Stimulated activated CD8-positive, alpha-beta memory T cell treated with anti-CD3 and anti-CD28 coated beads, Interleukin-4, amount 100 ng/mL, for 24 hours (primary cell): ENCODE data around the gene FRMPD1.

Source experiments
- DNase-seq: peaks from one replicate; pipeline ENCODE4 v3.0.0-alpha.2; 2020; ENCODE audit warnings: low read depth

FRMPD1 gene

DNA sequence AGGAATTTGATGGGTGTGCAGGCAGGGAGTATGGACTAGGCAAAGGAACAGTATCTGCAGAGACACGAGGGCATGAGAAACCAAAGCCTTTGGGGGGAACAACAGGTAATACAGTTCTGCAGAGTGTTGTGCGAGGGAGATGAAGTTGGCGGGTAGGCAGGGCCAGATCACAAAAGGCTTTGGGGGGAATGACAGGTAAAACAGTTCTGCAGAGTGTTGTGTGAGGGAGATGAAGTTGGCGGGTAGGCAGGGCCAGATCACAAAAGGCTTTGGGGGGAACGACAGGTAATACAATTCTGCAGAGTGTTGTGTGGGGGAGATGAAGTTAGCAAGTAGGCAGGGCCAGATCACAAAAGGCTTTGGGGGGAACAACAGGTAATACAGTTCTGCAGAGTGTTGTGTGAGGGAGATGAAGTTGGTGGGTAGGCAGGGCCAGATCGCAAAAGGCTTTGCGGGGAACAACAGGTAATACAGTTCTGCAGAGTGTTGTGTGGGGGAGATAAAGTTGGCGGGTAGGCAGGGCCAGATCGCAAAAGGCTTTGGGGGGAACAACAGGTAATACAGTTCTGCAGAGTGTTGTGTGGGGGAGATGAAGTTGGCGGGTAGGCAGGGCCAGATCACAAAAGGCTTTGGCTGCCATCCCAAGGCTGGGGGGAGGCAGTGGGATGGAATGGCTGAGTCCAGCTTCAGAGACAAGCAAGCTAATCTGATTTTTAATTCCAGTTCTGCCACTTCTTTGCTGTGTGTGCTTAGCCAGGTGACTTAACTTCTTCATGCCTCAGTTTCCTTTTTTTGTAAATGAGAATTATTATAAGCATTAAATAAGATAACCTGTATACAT is 33.0 kb downstream of the FRMPD1 start:
- DNase-seq = no peak

DNA sequence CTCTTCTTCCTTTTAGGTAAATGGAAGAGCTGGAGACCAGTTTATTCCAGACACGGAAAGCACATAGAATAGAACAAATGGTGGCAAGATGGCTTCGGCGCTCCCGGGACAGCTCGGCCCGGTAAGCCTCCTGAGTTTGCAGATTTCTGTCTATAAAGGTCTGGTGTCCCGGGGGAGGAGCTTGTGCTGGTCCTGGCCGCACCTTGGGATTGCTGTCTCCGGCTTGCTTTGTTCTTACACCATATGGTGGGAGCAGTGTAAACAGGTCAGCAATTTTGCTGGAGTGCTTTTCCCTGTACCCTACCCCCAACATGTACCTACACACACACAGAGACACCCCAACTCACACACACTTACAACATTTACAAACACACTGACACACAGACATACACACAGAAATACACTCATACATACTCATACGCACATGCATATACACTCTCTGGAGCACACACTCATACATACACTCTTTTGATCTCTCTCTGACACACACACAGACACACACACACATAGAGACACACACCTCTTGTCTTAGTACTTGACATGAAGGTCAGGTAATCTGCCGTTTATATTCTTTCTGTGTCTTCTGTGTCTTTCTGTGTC is 42.0 kb downstream of the FRMPD1 start:
- no peak for DNase-seq

DNA sequence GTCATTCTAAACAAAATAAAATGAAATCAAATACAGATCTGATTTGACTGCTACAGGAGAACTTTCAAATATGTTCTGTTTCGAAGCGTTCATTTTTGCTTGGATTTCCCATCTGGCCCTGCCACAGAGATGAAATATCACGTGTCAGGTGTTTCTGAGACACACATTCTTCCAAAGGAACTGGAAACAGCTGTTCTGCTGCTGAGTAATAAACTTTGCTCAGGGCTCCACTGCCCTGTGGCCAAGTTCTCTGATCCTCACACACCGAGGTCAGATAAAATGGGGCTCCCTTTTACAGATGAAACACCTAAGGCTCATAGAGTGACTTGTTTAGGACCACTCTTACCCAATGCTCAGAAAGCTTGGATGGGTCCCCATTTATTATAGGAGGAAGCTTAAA is 42.5 kb downstream of the FRMPD1 start:
- DNase-seq = no peak

DNA sequence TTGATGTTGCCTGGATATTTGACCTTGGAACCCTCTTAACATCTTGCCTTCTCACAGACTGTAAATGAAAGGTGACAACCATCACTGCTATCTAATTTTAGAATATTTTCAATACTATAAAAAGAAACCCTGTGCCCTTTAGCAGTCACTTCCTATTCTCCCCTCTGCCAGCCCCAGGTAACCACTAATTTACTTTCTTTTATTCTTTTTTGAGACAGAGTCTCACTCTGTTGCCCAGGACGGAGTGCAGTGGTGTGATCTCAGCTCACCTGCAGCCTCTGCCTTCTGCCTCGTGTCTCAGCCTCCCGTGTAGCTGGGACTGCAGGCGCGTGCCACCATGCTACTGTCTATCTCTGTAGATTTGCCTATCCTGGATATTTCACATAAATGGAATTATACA is 43.6 kb downstream of the FRMPD1 start:
- DNase-seq = no peak

DNA sequence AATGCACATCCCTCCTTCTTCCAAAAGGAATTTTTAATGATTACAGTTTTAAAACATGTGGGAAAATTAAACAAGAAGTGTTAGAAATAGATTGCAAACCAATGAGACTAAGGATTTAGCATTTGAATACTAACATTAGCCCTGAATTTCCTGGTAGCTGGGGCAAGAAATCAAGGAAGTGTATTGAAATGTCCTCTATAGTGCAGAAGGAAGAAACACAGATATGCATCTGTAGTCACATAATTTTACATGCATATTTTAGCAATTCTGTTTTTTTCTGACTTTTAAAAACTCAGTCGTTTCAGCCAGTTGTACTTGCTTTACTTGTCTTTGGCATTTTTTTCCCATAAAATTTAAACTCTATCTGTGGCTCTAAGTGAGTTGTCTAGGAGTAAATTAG is 45.8 kb downstream of the FRMPD1 start:
- no peak for DNase-seq

DNA sequence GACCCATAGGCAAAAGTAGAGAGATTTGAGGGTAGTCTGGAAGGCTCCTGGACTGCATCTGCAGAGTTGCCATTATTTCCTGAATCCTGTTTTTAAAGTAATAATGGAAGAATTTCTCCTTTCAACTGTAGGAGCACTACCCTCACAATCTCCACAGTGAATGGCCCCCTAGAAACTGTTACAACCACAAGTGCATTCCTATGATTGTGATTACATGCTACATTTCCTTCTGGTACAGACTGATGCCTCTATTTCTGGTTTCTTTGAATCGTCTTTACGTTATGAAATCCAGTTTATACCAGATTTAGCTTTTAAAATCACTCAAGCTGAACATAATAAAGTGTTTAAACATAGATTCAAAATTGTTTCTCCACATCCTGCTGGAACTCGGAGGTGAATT is 49.4 kb downstream of the FRMPD1 start:
- DNase-seq = no peak

DNA sequence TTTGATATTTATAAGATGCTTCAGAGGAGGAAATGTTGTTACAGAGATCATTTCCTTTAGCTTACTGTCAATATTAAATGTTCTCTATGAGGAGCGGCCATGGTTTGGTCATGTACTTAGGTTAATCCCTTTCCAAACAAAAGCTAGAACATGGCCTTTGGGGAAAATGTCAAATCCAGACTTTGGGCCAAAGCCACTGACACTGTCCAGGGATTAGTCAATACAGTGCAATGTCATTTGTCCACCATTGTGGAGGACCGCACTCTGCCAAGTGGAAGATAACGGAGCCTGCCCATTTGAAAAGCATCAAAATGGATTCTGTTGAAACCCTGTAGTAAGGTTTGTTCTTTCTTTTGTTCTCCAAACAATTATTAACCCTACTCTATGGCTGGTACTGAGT is 50.1 kb downstream of the FRMPD1 start:
- DNase-seq = no peak

DNA sequence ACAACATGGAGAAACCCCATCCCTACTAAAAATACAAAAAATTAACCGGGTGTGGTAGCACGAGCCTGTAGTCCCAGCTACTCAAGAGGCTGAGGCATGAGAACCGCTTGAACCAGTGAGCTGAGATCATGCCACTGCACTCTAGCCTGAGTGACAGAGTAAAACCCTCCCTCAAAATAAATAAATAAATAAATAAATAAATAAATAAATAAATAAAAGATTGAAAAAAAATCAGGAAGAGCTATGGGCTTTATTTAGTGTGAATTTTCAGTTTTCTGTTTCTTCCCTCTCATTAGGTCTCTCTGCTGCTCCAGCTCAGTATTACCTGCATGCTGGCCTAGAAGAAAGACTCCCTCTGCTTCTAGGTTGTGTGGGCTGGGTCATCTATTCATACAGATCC is 55.0 kb downstream of the FRMPD1 start:
- no peak for DNase-seq

DNA sequence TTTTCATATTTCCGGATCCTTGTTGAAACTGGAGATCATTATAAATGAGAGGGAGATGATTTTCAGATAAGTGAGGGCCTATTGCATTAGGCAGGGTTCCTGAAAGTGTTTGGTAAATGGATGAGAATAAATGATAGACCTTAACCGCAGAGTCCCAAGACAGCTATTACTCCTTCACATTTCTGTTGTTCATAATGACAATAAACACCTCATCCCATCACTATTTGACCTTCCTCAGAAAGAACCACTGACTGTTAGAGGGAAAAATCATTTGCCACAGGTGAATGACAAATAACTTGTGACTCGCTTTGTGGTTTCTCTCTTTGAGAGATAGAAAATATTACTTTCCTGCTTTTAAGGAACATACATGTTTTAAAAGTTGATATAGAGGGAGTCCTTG is 55.5 kb downstream of the FRMPD1 start:
- DNase-seq = no peak

DNA sequence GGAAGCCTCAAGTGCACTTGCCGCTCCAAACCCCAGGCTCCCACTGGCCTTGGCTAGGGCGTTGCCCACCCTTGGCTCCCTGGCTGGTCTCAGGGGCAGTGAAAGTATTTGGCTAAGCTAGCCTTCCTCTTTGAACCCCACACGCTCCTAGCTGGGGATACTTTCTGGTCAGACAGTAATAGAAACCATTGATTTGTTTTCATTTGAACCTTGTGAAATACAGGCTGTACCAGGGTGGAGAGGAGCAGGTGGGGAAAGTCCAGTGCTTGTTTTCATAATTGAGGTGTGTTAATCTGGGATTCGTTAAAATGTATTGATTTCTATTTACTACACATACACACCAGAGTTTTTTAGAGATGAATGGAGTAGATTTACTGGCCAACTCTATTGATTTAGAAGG is 57.0 kb downstream of the FRMPD1 start:
- DNase-seq = no peak

DNA sequence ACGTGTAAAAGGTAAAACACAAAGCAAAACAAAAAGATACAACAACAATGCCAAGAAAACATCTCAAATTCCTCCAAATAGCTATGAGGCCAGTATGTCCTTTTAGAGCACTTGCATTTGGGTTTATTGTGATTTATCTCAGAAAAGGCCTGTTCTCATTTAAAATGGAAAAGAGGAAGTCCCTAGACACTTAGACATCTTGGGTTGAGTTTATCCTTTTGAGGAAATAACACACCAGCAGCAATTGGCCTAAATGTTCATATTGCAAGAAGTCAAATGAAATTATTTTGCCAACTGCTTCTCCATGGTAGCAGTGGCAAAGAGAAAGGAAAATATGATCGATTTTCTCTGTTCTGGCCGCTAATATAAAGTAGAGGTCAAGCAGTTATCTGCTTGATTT is 59.3 kb downstream of the FRMPD1 start:
- no peak for DNase-seq

DNA sequence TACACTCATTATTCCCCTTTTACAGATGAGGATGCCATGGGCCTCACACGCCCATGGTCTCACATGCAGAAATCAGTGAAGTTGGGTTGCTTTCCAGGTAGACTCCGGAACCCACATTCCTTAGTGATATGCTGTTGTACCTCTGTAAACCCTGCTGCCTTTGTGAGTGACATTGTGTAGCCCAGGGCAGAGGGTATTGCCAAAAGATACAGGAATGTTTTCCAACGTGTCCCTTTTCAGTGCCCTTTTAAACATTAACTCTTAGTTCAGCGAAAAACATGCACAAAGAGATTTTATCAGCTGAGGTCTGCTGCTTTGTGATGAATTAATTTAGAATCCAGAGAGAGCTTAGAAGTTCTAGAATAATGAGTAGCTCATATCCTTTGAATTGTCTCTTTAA is 64.5 kb downstream of the FRMPD1 start:
- DNase-seq = no peak

DNA sequence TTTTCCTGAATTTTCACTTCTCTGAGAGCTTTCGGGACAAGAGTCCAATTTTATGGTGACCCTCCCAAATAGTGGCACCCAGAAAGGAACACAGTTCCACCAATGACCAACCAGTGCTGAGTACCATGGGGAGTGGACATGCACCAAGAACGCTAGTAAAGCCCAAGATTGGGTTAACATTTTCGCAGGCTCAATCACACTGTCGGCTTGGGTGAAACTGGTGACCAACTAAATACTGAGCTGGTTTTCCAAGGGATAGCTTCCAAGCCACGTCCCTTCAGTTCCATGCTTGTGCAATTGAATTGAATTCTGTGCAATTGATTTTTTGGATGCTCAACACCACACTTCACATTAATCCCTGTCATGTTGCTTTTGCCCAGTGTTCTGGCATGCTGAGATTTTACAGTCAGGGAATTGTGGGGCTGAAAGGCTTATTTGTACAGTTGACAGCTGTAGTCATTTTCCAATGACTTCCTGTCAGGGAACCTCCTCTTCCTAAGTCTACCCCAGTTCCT is 65.3 kb downstream of the FRMPD1 start:
- no peak for DNase-seq

DNA sequence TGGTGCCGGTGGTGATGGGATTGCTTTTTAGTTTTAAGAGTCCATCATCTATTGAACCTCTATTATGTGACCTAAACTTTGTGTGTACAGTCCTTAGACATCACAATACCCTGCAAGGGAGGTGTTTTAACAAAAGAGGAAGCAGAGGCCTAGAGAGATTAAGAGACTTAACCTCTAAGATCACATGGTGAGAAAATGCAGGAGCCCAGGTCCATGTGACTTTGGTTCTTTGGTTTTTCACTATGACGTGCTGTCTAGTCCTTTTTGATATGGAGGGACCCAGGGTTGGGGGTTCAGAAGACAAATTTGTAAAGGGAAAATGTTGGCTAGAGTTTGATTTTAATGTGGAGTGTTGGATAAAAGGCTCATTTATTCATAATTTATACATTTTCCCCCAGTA is 68.8 kb downstream of the FRMPD1 start:
- DNase-seq = no peak

DNA sequence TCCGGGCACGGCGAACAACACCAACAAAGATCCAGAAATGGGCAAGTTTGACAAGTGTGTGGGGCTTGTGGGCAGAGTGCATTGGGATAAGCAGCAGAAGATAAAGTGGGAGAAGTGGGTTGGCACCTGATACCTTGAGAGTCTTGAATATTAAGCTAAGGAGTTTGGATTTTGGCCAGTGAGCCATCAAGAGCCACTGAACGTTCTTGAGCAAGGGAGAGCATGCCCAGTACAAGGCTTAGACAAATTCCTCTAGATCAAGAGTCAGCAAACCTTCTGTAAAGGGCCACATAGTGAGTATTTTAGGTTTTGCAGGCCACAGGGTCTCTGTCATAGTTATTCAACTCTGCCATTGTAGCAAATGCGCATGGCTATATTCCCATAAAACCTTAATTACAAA is 76.3 kb downstream of the FRMPD1 start:
- no peak for DNase-seq

DNA sequence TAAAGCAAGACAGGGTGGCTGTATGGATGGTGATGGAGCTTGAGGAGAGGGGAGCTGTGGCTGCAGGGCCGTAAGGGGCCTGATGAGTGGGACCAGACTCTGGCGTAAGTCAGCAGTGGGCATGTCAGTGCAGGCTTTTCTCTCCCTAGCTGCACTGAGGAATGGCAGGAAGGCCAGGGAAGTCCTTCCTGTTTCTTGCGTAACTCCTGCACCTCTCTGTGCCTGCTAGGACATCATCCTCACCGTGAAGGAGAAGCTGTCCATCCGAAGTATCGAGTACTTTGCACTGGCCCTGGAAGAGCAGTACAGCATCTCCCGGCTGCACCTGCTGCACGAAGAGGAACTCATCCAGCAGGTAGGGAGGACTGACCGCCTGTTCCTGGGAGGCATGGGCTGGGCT is 78.7 kb downstream of the FRMPD1 start:
- DNase-seq = no peak

DNA sequence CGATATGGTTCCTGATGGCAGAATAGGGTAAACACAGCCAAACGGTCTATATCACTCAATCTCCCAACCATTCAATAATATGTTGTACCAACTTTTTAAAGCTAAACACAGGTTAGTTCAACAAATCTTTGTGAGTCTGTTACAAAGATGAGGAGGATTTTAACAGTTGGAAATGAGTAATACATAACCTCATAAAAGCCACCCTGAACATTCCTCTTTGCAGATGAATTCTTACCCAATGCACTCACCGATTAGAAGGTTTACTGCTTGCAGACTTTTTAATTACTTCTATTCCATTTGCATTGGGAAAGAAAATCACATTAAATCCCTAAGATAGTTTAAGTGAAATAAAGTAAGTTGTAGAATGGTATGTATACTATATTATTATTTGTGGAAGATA is 79.5 kb downstream of the FRMPD1 start:
- no peak for DNase-seq

DNA sequence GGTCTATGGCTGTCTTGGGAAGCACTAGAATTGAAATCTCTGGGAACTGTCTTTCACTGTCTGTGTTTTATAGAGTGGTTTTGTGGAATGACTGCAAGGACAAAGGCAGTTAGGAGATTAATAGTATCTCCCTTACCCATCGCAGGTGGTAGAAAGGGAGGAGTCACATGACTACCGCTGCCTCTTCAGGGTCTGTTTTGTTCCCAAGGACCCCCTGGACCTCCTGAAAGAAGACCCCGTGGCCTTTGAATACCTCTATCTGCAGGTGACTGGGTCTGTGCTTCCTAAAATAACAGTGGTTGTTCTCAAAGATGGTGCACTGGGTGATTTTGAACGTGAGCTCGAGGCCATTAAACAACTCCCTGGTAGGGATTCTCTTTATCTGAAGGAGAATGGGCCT is 80.1 kb downstream of the FRMPD1 start:
- no peak for DNase-seq

DNA sequence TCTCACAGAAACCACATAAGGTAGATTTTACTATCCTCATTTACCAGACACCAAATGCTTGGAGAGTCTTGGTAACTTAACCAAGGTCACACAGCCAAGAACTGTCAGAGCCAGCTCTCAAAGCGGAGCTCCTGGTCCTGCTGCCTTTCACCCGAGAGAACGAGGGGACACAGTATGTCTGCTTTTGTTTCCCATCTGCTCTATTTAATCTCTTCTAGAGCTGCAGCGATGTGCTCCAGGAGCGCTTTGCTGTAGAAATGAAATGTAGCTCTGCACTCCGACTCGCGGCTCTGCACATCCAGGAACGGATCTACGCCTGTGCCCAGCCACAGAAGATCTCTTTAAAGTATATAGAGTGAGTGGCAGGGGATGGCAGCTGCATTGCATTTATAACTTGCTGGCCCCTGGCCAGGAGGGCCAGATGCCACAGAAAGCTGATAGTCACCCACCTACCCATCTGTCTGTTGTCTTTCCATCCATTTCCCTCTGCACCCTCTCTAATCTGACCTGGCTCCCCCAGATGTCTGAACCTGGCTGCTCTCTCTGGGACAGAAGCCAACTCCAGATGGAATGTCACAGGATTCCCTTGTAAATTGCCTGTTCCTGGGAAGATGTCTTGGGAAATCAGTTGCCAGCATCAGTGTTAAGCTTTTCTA is 81.5 kb downstream of the FRMPD1 start:
- no peak for DNase-seq

DNA sequence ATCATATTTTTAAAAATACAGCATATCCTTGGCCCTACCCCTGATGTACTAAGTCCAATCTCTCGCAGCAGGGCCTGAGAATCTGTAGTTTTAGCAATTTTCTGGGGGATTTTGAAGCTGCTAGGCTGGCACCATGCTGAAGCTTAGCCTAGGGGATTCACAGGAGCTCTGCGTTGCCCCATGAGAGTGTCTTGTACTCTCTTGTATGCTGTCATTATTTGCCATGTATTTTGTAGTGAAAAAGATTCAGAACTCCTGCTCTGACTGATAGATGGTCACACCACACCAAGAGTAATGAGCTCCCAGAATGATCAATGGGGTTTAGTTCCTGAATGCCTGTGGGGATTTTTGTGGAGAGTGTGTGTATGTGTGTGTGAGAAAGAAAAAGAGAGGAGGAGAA is 82.2 kb downstream of the FRMPD1 start:
- no peak for DNase-seq

DNA sequence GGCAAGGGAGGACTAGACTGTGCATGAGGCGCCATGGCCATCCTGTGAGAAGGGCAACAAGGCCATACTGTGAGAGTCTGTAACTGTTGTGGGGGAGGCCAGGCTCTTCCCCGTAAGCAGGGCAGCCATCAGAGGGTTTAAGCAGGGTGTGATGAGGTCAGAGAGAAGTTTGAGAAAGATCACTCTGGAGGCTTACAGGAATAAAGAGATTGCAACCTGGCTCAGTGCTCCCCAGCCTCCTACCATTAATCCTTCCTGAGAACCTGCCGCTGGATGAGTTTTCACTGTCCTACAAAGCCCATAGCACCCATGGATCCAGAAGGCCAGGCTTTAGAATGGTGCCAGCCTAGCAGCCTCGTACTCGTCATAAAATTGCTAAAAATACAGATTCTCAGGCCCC is 88.5 kb downstream of the FRMPD1 start:
- DNase-seq = no peak

DNA sequence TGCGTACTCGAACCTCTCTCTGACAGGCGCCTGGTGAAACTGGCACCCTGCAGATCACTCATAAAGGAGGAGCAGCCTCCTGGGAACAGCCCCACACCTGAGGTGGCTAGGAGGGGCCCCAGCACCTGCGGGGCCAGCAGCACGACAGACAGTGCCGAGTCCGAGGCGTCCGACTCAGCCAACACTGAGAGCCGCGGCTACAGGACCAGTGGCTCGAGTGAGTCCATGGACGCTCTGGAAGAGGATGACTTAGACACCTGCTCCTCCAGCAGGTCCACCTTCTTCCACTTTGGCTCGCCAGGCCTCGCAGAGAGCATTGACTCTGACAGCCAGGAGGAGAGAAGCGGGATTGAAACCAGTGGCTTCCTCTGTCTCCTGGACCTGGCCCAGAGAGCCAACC is 89.4 kb downstream of the FRMPD1 start:
- no peak for DNase-seq

DNA sequence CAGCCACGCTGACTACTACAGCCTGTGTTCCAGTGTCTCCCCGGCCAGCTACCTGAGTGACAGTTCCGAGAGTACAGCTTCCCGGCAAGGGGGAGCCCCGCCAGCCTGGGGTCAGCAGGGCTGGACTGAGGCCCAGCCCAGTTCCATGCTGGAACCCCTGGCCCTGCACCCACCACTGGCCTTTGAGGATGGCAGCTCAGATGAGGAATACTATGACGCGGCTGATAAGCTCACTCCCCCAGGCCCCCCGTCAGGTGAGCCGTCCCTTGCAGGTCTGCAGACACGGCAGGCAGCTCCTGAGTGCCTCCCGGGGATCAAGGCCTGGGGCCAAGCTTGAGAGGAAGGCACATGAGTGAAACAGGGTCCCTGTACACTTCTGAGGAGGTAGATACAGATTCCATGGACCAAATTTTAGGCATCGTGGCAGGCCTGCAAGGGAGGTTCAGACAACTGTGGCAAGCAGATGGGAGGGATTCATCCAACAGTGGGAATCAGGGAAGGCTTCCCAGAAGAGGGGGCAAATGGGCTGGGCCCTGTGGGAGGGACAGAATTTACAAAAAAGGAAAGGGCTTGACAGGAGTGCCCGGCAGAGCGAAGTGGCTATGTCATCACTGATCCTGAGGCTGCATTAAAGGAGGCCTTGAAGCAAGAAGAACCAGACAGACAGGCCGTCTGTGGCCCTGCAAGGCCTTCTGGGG is 90.0 kb downstream of the FRMPD1 start:
- DNase-seq = no peak
